ENCODE results near the gene GALNT6. TPM values are rescaled to one million over a fixed set of nuclear protein-coding genes. Genes with fewer than 3 reads are reported as not detected.

GALNT6 gene
- total RNA-seq, 1 donor from 2014 or later, result not detected

DNA sequence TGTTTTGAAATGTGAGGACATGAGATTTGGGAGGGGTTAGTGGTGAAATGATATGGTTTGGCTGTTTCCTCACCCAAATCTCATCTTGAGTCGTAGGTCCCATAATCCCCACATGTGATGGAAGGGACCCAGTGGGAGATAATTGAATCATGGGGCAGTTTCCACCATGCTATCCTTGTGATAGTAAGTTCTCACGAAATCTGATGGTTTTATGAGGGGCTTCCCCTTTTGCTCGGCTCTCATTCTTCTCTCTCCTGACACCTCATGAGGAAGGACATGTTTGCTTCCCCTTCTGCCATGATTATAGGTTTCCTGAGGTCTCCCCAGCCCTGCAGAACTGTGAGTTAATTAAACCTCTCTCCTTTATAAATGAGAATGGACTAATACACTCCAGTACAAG is 18.0 kb downstream of the GALNT6 start:
- Histone ChIP-seq H3K27me3 (peaks cover 37% of the 10 kb centered on the region), H3K4me3 (no peak overlapping the region), H3K9ac (no peak overlapping the region), H3K4me1 (peaks cover 12% of the 10 kb centered on the region), H3K27ac (no peak overlapping the region), H4K20me1 (ENCODE audit: low read depth) (peaks cover 3% of the 10 kb centered on the region), H3F3A (ENCODE audit: low read depth) (peaks cover 23% of the 10 kb centered on the region), H3K36me3 (no peaks in the 10 kb centered on the region), H3K4me2 (no peak overlapping the region), H3K79me2 (ENCODE audit: low read depth) (no peaks in the 10 kb centered on the region), H2AFZ (replicated peaks) (no peak overlapping the region), H3K9me3 (ENCODE audit: low read depth) (no peaks in the 10 kb centered on the region)
- no peaks in the 10 kb centered on the region for H3K36me3 Mint-ChIP-seq
- H3K27ac Mint-ChIP-seq, result no peak overlapping the region
- TF ChIP-seq, protein P1, sequence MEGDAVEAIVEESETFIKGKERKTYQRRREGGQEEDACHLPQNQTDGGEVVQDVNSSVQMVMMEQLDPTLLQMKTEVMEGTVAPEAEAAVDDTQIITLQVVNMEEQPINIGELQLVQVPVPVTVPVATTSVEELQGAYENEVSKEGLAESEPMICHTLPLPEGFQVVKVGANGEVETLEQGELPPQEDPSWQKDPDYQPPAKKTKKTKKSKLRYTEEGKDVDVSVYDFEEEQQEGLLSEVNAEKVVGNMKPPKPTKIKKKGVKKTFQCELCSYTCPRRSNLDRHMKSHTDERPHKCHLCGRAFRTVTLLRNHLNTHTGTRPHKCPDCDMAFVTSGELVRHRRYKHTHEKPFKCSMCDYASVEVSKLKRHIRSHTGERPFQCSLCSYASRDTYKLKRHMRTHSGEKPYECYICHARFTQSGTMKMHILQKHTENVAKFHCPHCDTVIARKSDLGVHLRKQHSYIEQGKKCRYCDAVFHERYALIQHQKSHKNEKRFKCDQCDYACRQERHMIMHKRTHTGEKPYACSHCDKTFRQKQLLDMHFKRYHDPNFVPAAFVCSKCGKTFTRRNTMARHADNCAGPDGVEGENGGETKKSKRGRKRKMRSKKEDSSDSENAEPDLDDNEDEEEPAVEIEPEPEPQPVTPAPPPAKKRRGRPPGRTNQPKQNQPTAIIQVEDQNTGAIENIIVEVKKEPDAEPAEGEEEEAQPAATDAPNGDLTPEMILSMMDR (IDR thresholded peaks at IDR 0.05), result no peak
- TF ChIP-seq EZH2 (IDR thresholded peaks at IDR 0.05) (no peak), EZH2phosphoT487 (IDR thresholded peaks at IDR 0.05) (no peak)
- H3K4me3 Mint-ChIP-seq, result no peak overlapping the region
- H3K9me3 Mint-ChIP-seq, result no peaks in the 10 kb centered on the region
- peaks cover 9% of the 10 kb centered on the region for H3K27me3 Mint-ChIP-seq (ENCODE audit: insufficient read depth, low read depth)
- peaks cover 34% of the 10 kb centered on the region for H3K4me1 Mint-ChIP-seq
- no peak for DNase-seq (ENCODE audit: low spot score)

- Mint-ChIP-seq H3K4me3 (no peak overlapping the region), H3K36me3 (no peaks in the 10 kb centered on the region), H3K27ac (no peak overlapping the region), H3K4me1 (peaks cover 42% of the 10 kb centered on the region), H3K9me3 (no peaks in the 10 kb centered on the region), H3K27me3 (ENCODE audit: insufficient read depth, low read depth) (peaks cover 11% of the 10 kb centered on the region)
- Histone ChIP-seq H3K9me3 (ENCODE audit: low read depth) (no peaks in the 10 kb centered on the region), H4K20me1 (ENCODE audit: low read depth) (peaks cover 3% of the 10 kb centered on the region), H3K36me3 (no peaks in the 10 kb centered on the region), H2AFZ (replicated peaks) (no peak overlapping the region), H3K79me2 (ENCODE audit: low read depth) (no peaks in the 10 kb centered on the region), H3K4me3 (no peak overlapping the region), H3K4me2 (peak overlapping the region; percentile 21), H3K9ac (no peak overlapping the region), H3F3A (ENCODE audit: low read depth) (peaks cover 29% of the 10 kb centered on the region), H3K4me1 (peaks cover 19% of the 10 kb centered on the region), H3K27ac (no peak overlapping the region), H3K27me3 (peaks cover 37% of the 10 kb centered on the region)
- no peak for DNase-seq (ENCODE audit: low spot score)
- TF ChIP-seq, protein P1 (IDR thresholded peaks at IDR 0.05), result no peak
- TF ChIP-seq EZH2phosphoT487 (IDR thresholded peaks at IDR 0.05), result no peak
- no peak for TF ChIP-seq EZH2 (IDR thresholded peaks at IDR 0.05)
Observed at GRCh38 chr12:51372021-51372420, 19.2 kb downstream of the GALNT6 start.

DNA sequence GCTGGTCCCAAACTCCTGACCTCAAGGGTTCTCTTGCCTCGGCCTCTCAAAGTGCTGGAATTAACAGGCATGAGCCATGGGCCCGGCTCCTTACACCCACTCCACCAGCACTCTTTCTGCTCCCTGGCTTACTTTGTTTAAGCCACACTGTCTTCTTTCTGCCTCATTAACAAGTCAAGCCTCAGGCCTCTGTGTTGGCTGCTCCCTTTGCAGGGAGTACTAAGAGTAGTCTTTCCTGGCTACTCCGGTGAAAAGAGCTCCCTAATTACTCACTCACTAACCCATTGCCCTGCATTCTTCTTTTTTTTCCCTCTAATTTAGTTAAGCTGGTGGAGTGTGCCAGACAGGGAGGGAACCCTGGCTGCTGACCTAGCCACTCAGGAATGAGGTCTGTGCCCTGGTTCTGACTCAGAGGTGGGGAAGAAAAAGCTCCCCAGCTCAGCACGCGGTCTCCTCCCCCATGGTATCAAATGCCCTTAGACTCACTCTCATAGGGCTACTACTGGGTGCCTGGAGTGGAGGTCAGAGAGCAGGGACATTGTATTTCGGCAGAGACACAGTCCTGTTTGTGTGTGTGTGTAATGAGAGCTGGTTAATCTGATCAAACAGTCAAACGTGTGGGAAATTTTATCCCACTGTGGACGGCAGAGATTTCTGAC is 19.8 kb downstream of the GALNT6 start:
- no peak overlapping the region for H3K9ac ChIP-seq
- H3K27me3 ChIP-seq, result peaks cover 37% of the 10 kb centered on the region
- no peak overlapping the region for H3K27ac ChIP-seq
- no peaks in the 10 kb centered on the region for H3K36me3 ChIP-seq
- no peaks in the 10 kb centered on the region for H3K79me2 ChIP-seq (ENCODE audit: low read depth)
- H3K4me2 ChIP-seq, result peak overlapping the region; percentile 21
- Mint-ChIP-seq H3K4me1 (peaks cover 42% of the 10 kb centered on the region), H3K27me3 (ENCODE audit: insufficient read depth, low read depth) (peaks cover 8% of the 10 kb centered on the region), H3K36me3 (no peaks in the 10 kb centered on the region), H3K27ac (peak overlapping the region; percentile 90), H3K9me3 (no peaks in the 10 kb centered on the region), H3K4me3 (peak overlapping the region; percentile 68)
- TF ChIP-seq EZH2phosphoT487 (IDR thresholded peaks at IDR 0.05) (peak; percentile 80), EZH2 (IDR thresholded peaks at IDR 0.05) (no peak)
- TF ChIP-seq, protein P1 (IDR thresholded peaks at IDR 0.05), result no peak
- peaks cover 3% of the 10 kb centered on the region for H4K20me1 ChIP-seq (ENCODE audit: low read depth)
- DNase-seq (ENCODE audit: low spot score), result peak; percentile 90
- no peak overlapping the region for H3K4me3 ChIP-seq
- H3K9me3 ChIP-seq (ENCODE audit: low read depth), result no peaks in the 10 kb centered on the region
- peaks cover 21% of the 10 kb centered on the region for H3K4me1 ChIP-seq
- no peak overlapping the region for H2AFZ ChIP-seq (replicated peaks)
- peaks cover 29% of the 10 kb centered on the region for H3F3A ChIP-seq (ENCODE audit: low read depth)
